Sigmoid colon (tissue), 7 donors: Measurements from ENCODE around the gene OVCA2. TPM values are rescaled to one million over a fixed set of nuclear protein-coding genes. Genes with fewer than 3 reads are reported as not detected.

Experiments
- DNase-seq: peaks from one replicate; pipeline ENCODE4 v3.0.0-alpha.2; 2019
- H3K27ac ChIP-seq, 4 donors: fragments of 200-600 bp; sonication (generic); one replicate each; pipeline ENCODE4 v1.5.1; 2016 to 2019; ENCODE audit warnings: mild to moderate bottlenecking in 1 of 4
- H3K27me3 ChIP-seq, 3 donors: fragments of 200-600 bp; sonication (generic); one replicate each; pipeline ENCODE4 v1.5.1; 2019; ENCODE audit warnings: mild to moderate bottlenecking in 1 of 3
- H3K36me3 ChIP-seq, 4 donors: fragments of 200-600 bp; sonication (generic); one replicate each; pipeline ENCODE4 v1.5.1; 2016 to 2019
- H3K4me1 ChIP-seq, 4 donors: fragments of 200-600 bp; sonication (generic); one replicate each; pipeline ENCODE4 v1.5.1; 2017 to 2019
- H3K4me3 ChIP-seq, 4 donors: fragments of 200-600 bp; sonication (generic); one replicate each; pipeline ENCODE4 v1.5.1; 2017 to 2019; ENCODE audit warnings: mild to moderate bottlenecking in 2 of 4, moderate library complexity in 1 of 4
- H3K9me3 ChIP-seq, 4 donors: fragments of 200-600 bp in 3 of 4; sonication (generic) in 3 of 4; one replicate each; pipeline versions ENCODE4 v1.5.1 to v1.6.1; 2013 to 2019
- CTCF ChIP-seq, 4 experiments: fragments of 450-650 bp in 3 of 4; fragments of 200-600 bp in 1 of 4; IDR thresholded peaks; one replicate each; pipeline ENCODE4 v1.5.1; 2016 to 2019; ENCODE audit warnings: antibody characterized with exemption in 4 of 4, mild to moderate bottlenecking in 3 of 4, moderate library complexity in 2 of 4
- EP300 ChIP-seq, 4 donors: sonication (generic); formaldehyde crosslinking; IDR thresholded peaks; one replicate each; pipeline ENCODE4 v1.6.1; 2017; ENCODE audit warnings: antibody characterized with exemption in 4 of 4
- POLR2A ChIP-seq, 2 donors: fragments of 450-650 bp; IDR thresholded peaks; one replicate each; pipeline ENCODE4 v1.6.1; 2016; ENCODE audit warnings: antibody characterized with exemption in 2 of 2, mild to moderate bottlenecking in 2 of 2, moderate library complexity in 2 of 2
- POLR2AphosphoS5 ChIP-seq, 4 donors: sonication (generic); formaldehyde crosslinking; IDR thresholded peaks; one replicate each; pipeline ENCODE4 v1.6.1; 2017; ENCODE audit warnings: antibody characterized with exemption in 4 of 4
- WGBS, 2 donors: extraction: QIAGEN DNeasy Blood & Tissue Kit; methylation state at CpG; one replicate each; pipeline ENCODE4 v1.1.7; 2013; 5-methylcytosine and 5-hydroxymethylcytosine counted together
- intact Hi-C: fragments of 100-400 bp; cut with DNase I; formaldehyde crosslinking; loops from one replicate; pipeline ENCODE4 v1.15.1; 2023
- polyA plus RNA-seq, 3 donors: library from polyadenylated mRNA; stranded (reverse); fragments of 200-250 nt; gene quantifications; one replicate each; pipeline ENCODE4 v1.2.3, GENCODE V29; 2013
- small RNA-seq, 3 donors: library from RNA; depleted of rRNA; stranded (forward); fragments of <200 nt; gene quantifications; one replicate each; pipeline ENCODE3, GENCODE V24; 2016
- total RNA-seq, 4 donors: library from RNA; depleted of rRNA; stranded (reverse); fragments of >200 nt; gene quantifications; one replicate each; pipeline ENCODE4 v1.1.0, GENCODE V29; 2016
- donor health status: healthy with polysubstance abuse.
- donor health status: Bipolar disorder and iron deficiency.
- donor health status: healthy.

OVCA2 gene
- total and polyA plus RNA-seq, 7 donors, result 26.3 to 66.8 (median 43.0) TPM

- Histone ChIP-seq H3K27me3 (no peaks in the 10 kb centered on the region), H3K36me3 (no peaks in the 10 kb centered on the region), H3K27ac (peak overlapping the region; percentile 66 to 86 (median 82)), H3K4me1 (peaks cover 0 to 66% (median 57%) of the 10 kb centered on the region in 4 donors), H3K9me3 (no peaks in the 10 kb centered on the region), H3K4me3 (peak overlapping the region in 3 of 4 donors; percentile 35 to 46 (median 39))
- 64 to 82% methylated on average over 9 of the region's 9 CpGs for WGBS, 2 donors
- no peak for DNase-seq
- TF ChIP-seq POLR2A (IDR thresholded peaks at IDR 0.05) (no peak), EP300 (IDR thresholded peaks at IDR 0.05) (no peak), POLR2AphosphoS5 (IDR thresholded peaks at IDR 0.05) (no peak), CTCF (IDR thresholded peaks at IDR 0.05) (no peak)
- intact Hi-C loops, result loop anchor here (5.0 kb wide), 1 partner anchor 82 kb away; no protein-coding TSS in a partner anchor
Observed at GRCh38 chr17:2090210-2090641, 48.4 kb downstream of the OVCA2 start.

- Histone ChIP-seq H3K27me3 (no peaks in the 10 kb centered on the region), H3K27ac (peak overlapping the region; percentile 66 to 86 (median 82)), H3K4me1 (peaks cover 0 to 64% (median 53%) of the 10 kb centered on the region in 4 donors), H3K36me3 (no peaks in the 10 kb centered on the region), H3K4me3 (no peak overlapping the region), H3K9me3 (no peaks in the 10 kb centered on the region)
- 60 to 77% methylated on average over 2 of the region's 2 CpGs for WGBS, 2 donors
- intact Hi-C loops, result loop anchor here (5.0 kb wide), 1 partner anchor 81 kb away; no protein-coding TSS in a partner anchor
- peak in 3 of 4 donors; percentile 47 to 66 (median 50) for TF ChIP-seq POLR2AphosphoS5 (IDR thresholded peaks at IDR 0.05)
- TF ChIP-seq POLR2A (IDR thresholded peaks at IDR 0.05), result no peak
- TF ChIP-seq EP300 (IDR thresholded peaks at IDR 0.05), result no peak
- peak in 3 of 4 experiments; percentile 19 to 39 (median 25) for TF ChIP-seq CTCF (IDR thresholded peaks at IDR 0.05)
- peak; percentile 90 for DNase-seq
Observed at GRCh38 chr17:2090804-2091534, 49.1 kb downstream of the OVCA2 start.

- no peak overlapping the region for H3K4me3 ChIP-seq
- H3K27me3 ChIP-seq, result no peaks in the 10 kb centered on the region
- H3K36me3 ChIP-seq, result no peaks in the 10 kb centered on the region
- no peak for DNase-seq
- no peak for TF ChIP-seq POLR2A (IDR thresholded peaks at IDR 0.05)
- no peak for TF ChIP-seq POLR2AphosphoS5 (IDR thresholded peaks at IDR 0.05)
- no peak for TF ChIP-seq EP300 (IDR thresholded peaks at IDR 0.05)
- no peak for TF ChIP-seq CTCF (IDR thresholded peaks at IDR 0.05)
- peak overlapping the region in 2 of 4 donors; percentile 33 to 86 for H3K27ac ChIP-seq
- peaks cover 0 to 56% (median 45%) of the 10 kb centered on the region in 4 donors for H3K4me1 ChIP-seq
- WGBS, 2 donors, result 86 to 89% methylated on average over 4 of the region's 4 CpGs
- no peaks in the 10 kb centered on the region for H3K9me3 ChIP-seq
- intact Hi-C loops, result loop anchor here (5.0 kb wide), 1 partner anchor 80 kb away; no protein-coding TSS in a partner anchor
Observed at GRCh38 chr17:2092253-2092652, 50.4 kb downstream of the OVCA2 start.

Small RNA genes within 50 kb of the gene (small RNA-seq; reads per million reads assigned to genes)
- gene AC090617.9, result 0 reads per million in 3 donors
- 7.0 to 17.0 (median 15.8) reads per million in 3 donors for gene MIR132
- 1.0 to 2.3 (median 1.1) reads per million in 3 donors for gene MIR212
- gene OVCA2, result 0 reads per million in 3 donors

Other genes starting within 250 kb of the OVCA2 start
- 10 to 100 TPM; 14.3 to 19.1 (median 17.1) TPM for gene SMYD4, start 212.1 kb upstream of the OVCA2 start, total RNA-seq
- gene SMYD4, start 212.1 kb upstream of the OVCA2 start, polyA plus RNA-seq, result 1 to 10 TPM; 2.4 to 8.8 (median 2.5) TPM
- 10 to 100 TPM; 27.8 to 46.8 (median 31.1) TPM for gene RPA1, start 212.0 kb upstream of the OVCA2 start, total RNA-seq
- 10 to 100 TPM; 16.2 to 35.2 (median 27.6) TPM for gene RPA1, start 212.0 kb upstream of the OVCA2 start, polyA plus RNA-seq
- gene RTN4RL1, start 16.7 kb upstream of the OVCA2 start, total RNA-seq, result under 1 TPM; 0.16 to 0.71 (median 0.48) TPM
- under 1 TPM in 2 of 3 donors, not detected in 1; under 0.01 to 0.69 TPM for gene RTN4RL1, start 16.7 kb upstream of the OVCA2 start, polyA plus RNA-seq
- 10 to 100 TPM; 27.6 to 60.1 (median 38.8) TPM for gene DPH1, start 11.9 kb upstream of the OVCA2 start, total RNA-seq
- 10 to 100 TPM in 2 of 3 donors, 1 to 10 TPM in 1; 7.2 to 26.6 (median 12.0) TPM for gene DPH1, start 11.9 kb upstream of the OVCA2 start, polyA plus RNA-seq
- gene HIC1, start 13.1 kb downstream of the OVCA2 start, total RNA-seq, result 10 to 100 TPM; 10.4 to 44.9 (median 24.8) TPM
- gene HIC1, start 13.1 kb downstream of the OVCA2 start, polyA plus RNA-seq, result 1 to 10 TPM; 1.6 to 5.4 (median 5.1) TPM